Ureter (tissue), 1 donor: ENCODE measurements around the gene MBD3L2. TPM values are rescaled to one million over a fixed set of nuclear protein-coding genes. Genes with fewer than 3 reads are reported as not detected.
"Not testable (repeated sequence)": the region's sequence is repeated elsewhere in the genome, so short reads cannot be mapped to it uniquely, and the experiment has no call there.

Source experiments
- DNase-seq: peaks from one replicate; pipeline ENCODE4 v3.0.0-alpha.2; 2020; ENCODE audit warnings: low spot score
- total RNA-seq: library from RNA; stranded (reverse); gene quantifications from one replicate; pipeline ENCODE4 v1.2.4, GENCODE V29; 2023
- donor health status: DM: yes; HTN: yes; CAD: no.

MBD3L2 gene
- not detected for total RNA-seq

- DNase-seq, result not testable (repeated sequence)
These were observed at the start of gene MBD3L2 for GRCh38 chr19:7049021-7049420. Gene MBD3L2 (plus strand): TSS chr19:7049321. CDS start chr19:7049374, 53 bp downstream.

GRCh38 chr19:6999933-7000332 is 49.2 kb upstream of the MBD3L2 start:
- DNase-seq, result no peak

GRCh38 chr19:7000333-7000732 is 48.8 kb upstream of the MBD3L2 start:
- DNase-seq, result no peak

GRCh38 chr19:7000816-7001215 is 48.3 kb upstream of the MBD3L2 start:
- no peak for DNase-seq

GRCh38 chr19:7004313-7004931 is 44.7 kb upstream of the MBD3L2 start:
- no peak for DNase-seq

- DNase-seq, result no peak
These were observed 42.9 kb upstream of the MBD3L2 start for GRCh38 chr19:7006135-7006704.

GRCh38 chr19:7007859-7008258 is 41.3 kb upstream of the MBD3L2 start:
- no peak for DNase-seq

- no peak for DNase-seq
These were observed 38.2 kb upstream of the MBD3L2 start for GRCh38 chr19:7010722-7011593.

GRCh38 chr19:7013678-7014077 is 35.4 kb upstream of the MBD3L2 start:
- DNase-seq, result no peak

- no peak for DNase-seq
These were observed 30.3 kb upstream of the MBD3L2 start for GRCh38 chr19:7018828-7019227.

GRCh38 chr19:7021331-7021730 is 27.8 kb upstream of the MBD3L2 start, which contains the start of gene MBD3L2B:
Gene MBD3L2B (minus strand): TSS chr19:7021431. CDS start chr19:7021397, 34 bp downstream.
- not testable (repeated sequence) for DNase-seq

- not testable (repeated sequence) for DNase-seq
These were observed 20.3 kb upstream of the MBD3L2 start for GRCh38 chr19:7028790-7029189.

GRCh38 chr19:7030278-7030677 is 18.8 kb upstream of the MBD3L2 start, which contains the start of gene MBD3L5:
Gene MBD3L5 (plus strand): TSS chr19:7030578. CDS start chr19:7030612, 34 bp downstream.
- DNase-seq, result not testable (repeated sequence)

GRCh38 chr19:7040079-7040478 is 9.0 kb upstream of the MBD3L2 start, which contains the start of gene MBD3L4:
Gene MBD3L4 (minus strand): TSS chr19:7040179. CDS start chr19:7040144, 35 bp downstream.
- DNase-seq, result not testable (repeated sequence)

GRCh38 chr19:7041563-7041962 is 7.6 kb upstream of the MBD3L2 start:
- not testable (repeated sequence) for DNase-seq

- not testable (repeated sequence) for DNase-seq
These were observed 2.3 kb downstream of the MBD3L2 start for GRCh38 chr19:7051421-7051820.

GRCh38 chr19:7052896-7053295 is 3.8 kb downstream of the MBD3L2 start:
- not testable (repeated sequence) for DNase-seq

GRCh38 chr19:7054635-7055368 is 5.7 kb downstream of the MBD3L2 start:
- DNase-seq, result not testable (repeated sequence)

- DNase-seq, result not testable (repeated sequence)
These were observed 6.6 kb downstream of the MBD3L2 start for GRCh38 chr19:7055679-7056078.

GRCh38 chr19:7056371-7056770 is 7.2 kb downstream of the MBD3L2 start:
- DNase-seq, result not testable (repeated sequence)

GRCh38 chr19:7058576-7058975 is 9.5 kb downstream of the MBD3L2 start, which contains the start of gene MBD3L3:
Gene MBD3L3 (minus strand): TSS chr19:7058676. CDS start chr19:7058605, 71 bp downstream.
- not testable (repeated sequence) for DNase-seq
